PC-3 (cell line): ENCODE results near the gene OR2AJ1. TPM values are rescaled to one million over a fixed set of nuclear protein-coding genes. Genes with fewer than 3 reads are reported as not detected.
A peak's percentile ranks its signal among the peaks of the same experiment; 100 is the strongest.

Experiments
- ATAC-seq: fragments of 200-7000 bp; cut with Tn5 transposase; 2 replicates; pipeline ENCODE4 v1.9.1; 2020; ENCODE audit warnings: mild to moderate bottlenecking, moderate library complexity
- BruUV-seq: library from RNA; stranded (reverse); fragments of 400-500 nt; replicated peaks from 2 replicates; lab custom pipeline; 2021; lab: Mats Ljungman, UMichigan
- CTCF ChIA-PET: fragments of 300-600 bp; sonication (Branson Sonifier 250); formaldehyde crosslinking; loops from one replicate; lab custom pipeline; 2022; ENCODE audit warnings: antibody characterized with exemption; lab: Charles Lee
- POLR2A ChIA-PET: fragments of 300-600 bp; sonication (Branson Sonifier 250); formaldehyde crosslinking; loops from one replicate; lab custom pipeline; 2022; ENCODE audit warnings: antibody characterized with exemption; ENCODE audit not compliant: unreplicated experiment; lab: Charles Lee
- DNase-seq: peaks from one replicate; pipeline ENCODE4 v3.0.0-alpha.2; 2015
- H2AFZ ChIP-seq: fragments of 300-600 bp; sonication (generic); 2 replicates; pipeline ENCODE4 v1.6.0; 2016; ENCODE audit warnings: antibody characterized with exemption, low read length
- H3F3A ChIP-seq: fragments of 300-600 bp; sonication (generic); one replicate; pipeline ENCODE4 v1.6.0; 2017; ENCODE audit warnings: antibody characterized with exemption, low read length, control low read depth, mild to moderate bottlenecking; ENCODE audit not compliant: unreplicated experiment
- H3K27ac ChIP-seq: fragments of 300-600 bp; sonication (generic); 2 replicates; pipeline ENCODE4 v1.5.1; 2016; ENCODE audit warnings: mild to moderate bottlenecking, low read length
- H3K27me3 ChIP-seq: fragments of 300-600 bp; sonication (generic); 2 replicates; pipeline ENCODE4 v1.6.1; 2016; ENCODE audit warnings: low read length, mixed read lengths
- H3K36me3 ChIP-seq: fragments of 300-600 bp; sonication (generic); 2 replicates; pipeline ENCODE4 v1.6.1; 2016; ENCODE audit warnings: low read depth, mixed run types, low read length, mixed read lengths
- H3K4me1 ChIP-seq: fragments of 300-600 bp; sonication (generic); 2 replicates; pipeline ENCODE4 v1.5.1; 2016; ENCODE audit warnings: low read length; ENCODE audit not compliant: insufficient read depth
- H3K4me2 ChIP-seq: fragments of 300-600 bp; sonication (generic); 2 replicates; pipeline ENCODE4 v1.6.0; 2016; ENCODE audit warnings: low read length
- H3K4me3 ChIP-seq: fragments of 300-600 bp; sonication (generic); 2 replicates; pipeline ENCODE4 v1.5.1; 2016; ENCODE audit warnings: mild to moderate bottlenecking, low read length, mixed read lengths
- H3K79me2 ChIP-seq: fragments of 300-600 bp; sonication (generic); 2 replicates; pipeline ENCODE4 v1.6.1; 2017; ENCODE audit warnings: low read length, mixed read lengths
- H3K9ac ChIP-seq: fragments of 300-600 bp; sonication (generic); 2 replicates; pipeline ENCODE4 v1.6.0; 2016; ENCODE audit warnings: mild to moderate bottlenecking, low read length
- H3K9me2 ChIP-seq: fragments of 300-600 bp; sonication (generic); replicated peaks from 2 replicates; pipeline ENCODE4 v1.6.1; 2016; ENCODE audit warnings: mixed run types, low read length, mixed read lengths
- H3K9me3 ChIP-seq: fragments of 300-600 bp; sonication (generic); 2 replicates; pipeline ENCODE4 v1.6.1; 2016; ENCODE audit warnings: low read length, mixed read lengths
- H4K20me1 ChIP-seq: fragments of 300-600 bp; sonication (generic); 2 replicates; pipeline ENCODE4 v1.6.1; 2016; ENCODE audit warnings: low read length, mixed read lengths
- EZH2 ChIP-seq: fragments of 300-600 bp; sonication (generic); IDR thresholded peaks from one replicate; pipeline ENCODE4 v1.6.1; 2017; ENCODE audit warnings: antibody characterized with exemption, mild to moderate bottlenecking, low read length; ENCODE audit not compliant: unreplicated experiment
- EZH2phosphoT487 ChIP-seq: fragments of 300-600 bp; sonication (generic); IDR thresholded peaks from 2 replicates; pipeline ENCODE4 v1.6.1; 2018; ENCODE audit warnings: mild to moderate bottlenecking, antibody characterized with exemption, low read length, borderline replicate concordance
- intact Hi-C: fragments of 100-400 bp; cut with micrococcal nuclease; formaldehyde crosslinking; loops from 2 replicates; pipeline ENCODE4 v1.9.0; 2023
- total RNA-seq: library from RNA; depleted of rRNA; stranded (reverse); fragments of >200 nt; gene quantifications from 2 replicates; pipeline ENCODE4 v1.2.3, GENCODE V29; 2014
- TF ChIP-seq, protein P1 (sequence below): fragments of 300-600 bp; sonication (generic); conservative IDR thresholded peaks from 2 replicates; pipeline ENCODE4 v1.5.1; 2017; ENCODE audit warnings: antibody characterized with exemption, low read depth, mild to moderate bottlenecking, low read length

Gene OR2AJ1
- total RNA-seq, 1 experiment from 2014 or later: not detected

- Histone ChIP-seq H3K9me2 (no peaks in the 10 kb centered on the region), H3K79me2 (no peaks in the 10 kb centered on the region), H3K4me2 (no peak overlapping the region), H3K27ac (no peak overlapping the region), H4K20me1 (no peaks in the 10 kb centered on the region), H3K4me3 (no peak overlapping the region), H3F3A (no peaks in the 10 kb centered on the region), H3K9me3 (no peaks in the 10 kb centered on the region), H3K4me1 (no peaks in the 10 kb centered on the region), H3K27me3 (no peaks in the 10 kb centered on the region), H3K36me3 (no peaks in the 10 kb centered on the region), H2AFZ (no peak overlapping the region), H3K9ac (no peak overlapping the region)
- intact Hi-C loops: no loop called here
- TF ChIP-seq EZH2phosphoT487 (no peak), EZH2 (no peak)
- TF ChIP-seq, protein P1, sequence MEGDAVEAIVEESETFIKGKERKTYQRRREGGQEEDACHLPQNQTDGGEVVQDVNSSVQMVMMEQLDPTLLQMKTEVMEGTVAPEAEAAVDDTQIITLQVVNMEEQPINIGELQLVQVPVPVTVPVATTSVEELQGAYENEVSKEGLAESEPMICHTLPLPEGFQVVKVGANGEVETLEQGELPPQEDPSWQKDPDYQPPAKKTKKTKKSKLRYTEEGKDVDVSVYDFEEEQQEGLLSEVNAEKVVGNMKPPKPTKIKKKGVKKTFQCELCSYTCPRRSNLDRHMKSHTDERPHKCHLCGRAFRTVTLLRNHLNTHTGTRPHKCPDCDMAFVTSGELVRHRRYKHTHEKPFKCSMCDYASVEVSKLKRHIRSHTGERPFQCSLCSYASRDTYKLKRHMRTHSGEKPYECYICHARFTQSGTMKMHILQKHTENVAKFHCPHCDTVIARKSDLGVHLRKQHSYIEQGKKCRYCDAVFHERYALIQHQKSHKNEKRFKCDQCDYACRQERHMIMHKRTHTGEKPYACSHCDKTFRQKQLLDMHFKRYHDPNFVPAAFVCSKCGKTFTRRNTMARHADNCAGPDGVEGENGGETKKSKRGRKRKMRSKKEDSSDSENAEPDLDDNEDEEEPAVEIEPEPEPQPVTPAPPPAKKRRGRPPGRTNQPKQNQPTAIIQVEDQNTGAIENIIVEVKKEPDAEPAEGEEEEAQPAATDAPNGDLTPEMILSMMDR: no peak
- ATAC-seq (no peak), DNase-seq (no peak)
- ChIA-PET CTCF (no interaction called here), POLR2A (no interaction called here)
- no TSS peak for BruUV-seq
Measured at GRCh38 chr1:247953408-247953807, 28.7 kb downstream of the OR2AJ1 start.

- no peaks in the 10 kb centered on the region for H3K36me3 ChIP-seq
- peak overlapping the region; percentile 19 for H2AFZ ChIP-seq
- H4K20me1 ChIP-seq: no peaks in the 10 kb centered on the region
- TF ChIP-seq EZH2 (no peak), EZH2phosphoT487 (no peak)
- TF ChIP-seq, protein P1: no peak
- H3K4me1 ChIP-seq: peaks cover 11% of the 10 kb centered on the region
- peak; percentile 58 for ATAC-seq
- no peak overlapping the region for H3K27ac ChIP-seq
- ChIA-PET POLR2A (no interaction called here), CTCF (no interaction called here)
- BruUV-seq: no TSS peak
- intact Hi-C loops: no loop called here
- H3K9me2 ChIP-seq: no peaks in the 10 kb centered on the region
- no peaks in the 10 kb centered on the region for H3K9me3 ChIP-seq
- peak; percentile 86 for DNase-seq
- H3K79me2 ChIP-seq: no peaks in the 10 kb centered on the region
- H3K27me3 ChIP-seq: no peaks in the 10 kb centered on the region
- no peak overlapping the region for H3K9ac ChIP-seq
- H3K4me3 ChIP-seq: no peak overlapping the region
- H3F3A ChIP-seq: no peaks in the 10 kb centered on the region
- H3K4me2 ChIP-seq: peak overlapping the region; percentile 37
Measured at GRCh38 chr1:247961791-247962190, 37.1 kb downstream of the OR2AJ1 start.

DNA sequence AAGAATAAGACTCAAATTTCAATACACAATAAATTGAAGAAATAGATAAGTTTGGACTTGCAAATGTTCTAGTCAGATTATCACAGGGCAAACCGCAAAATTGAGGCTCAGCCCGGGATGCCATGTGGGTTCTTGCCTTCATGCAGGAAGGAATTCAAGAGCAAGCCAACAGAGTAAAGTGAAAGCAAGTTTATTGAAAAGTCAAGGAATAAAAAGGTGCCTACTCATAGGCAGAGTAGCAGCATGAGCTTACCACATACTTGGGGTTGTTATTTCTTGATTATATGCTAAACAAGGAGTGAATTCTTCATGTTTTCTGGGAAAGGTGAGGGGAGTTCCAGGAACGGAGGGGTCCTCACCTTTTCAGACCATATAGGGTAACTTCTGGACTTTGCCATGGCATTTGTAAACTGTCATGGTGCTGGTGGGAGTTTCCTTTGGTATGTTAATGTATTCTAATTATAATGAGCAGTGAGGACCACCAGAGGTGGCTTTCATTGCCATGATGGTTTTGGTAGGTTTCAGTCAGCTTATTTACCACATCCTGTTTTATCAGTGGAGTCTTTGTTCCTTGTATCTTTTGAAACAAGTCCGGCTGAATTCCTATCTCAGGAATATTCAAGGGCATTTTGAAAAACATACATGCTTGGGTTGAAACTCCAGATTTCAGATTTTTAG is 38.4 kb downstream of the OR2AJ1 start:
- TF ChIP-seq EZH2phosphoT487 (no peak), EZH2 (no peak)
- TF ChIP-seq, protein P1: no peak
- no TSS peak for BruUV-seq
- H3K4me1 ChIP-seq: peaks cover 11% of the 10 kb centered on the region
- no peak for ATAC-seq
- H3F3A ChIP-seq: no peaks in the 10 kb centered on the region
- H3K27ac ChIP-seq: no peak overlapping the region
- ChIA-PET POLR2A (no interaction called here), CTCF (no interaction called here)
- H3K79me2 ChIP-seq: no peaks in the 10 kb centered on the region
- DNase-seq: no peak
- no peaks in the 10 kb centered on the region for H4K20me1 ChIP-seq
- no peak overlapping the region for H3K4me2 ChIP-seq
- no peak overlapping the region for H3K4me3 ChIP-seq
- H3K27me3 ChIP-seq: no peaks in the 10 kb centered on the region
- intact Hi-C loops: no loop called here
- no peaks in the 10 kb centered on the region for H3K9me2 ChIP-seq
- H2AFZ ChIP-seq: no peak overlapping the region
- no peaks in the 10 kb centered on the region for H3K36me3 ChIP-seq
- no peaks in the 10 kb centered on the region for H3K9me3 ChIP-seq
- H3K9ac ChIP-seq: no peak overlapping the region
